GM10847 (cell line): ENCODE data around the gene GBP2.

Source experiments
- POLR2A ChIP-seq: IDR thresholded peaks from 2 replicates; pipeline ENCODE4 v1.6.1; 2011; ENCODE audit not compliant: insufficient read length; ENCODE audit errors: extremely low read depth

The GBP2 gene

GRCh38 chr1:89146721-89147120, 20.8 kb upstream of the GBP2 start:
- no peak for TF ChIP-seq POLR2A

GRCh38 chr1:89143484-89143883, 17.6 kb upstream of the GBP2 start:
- TF ChIP-seq POLR2A: no peak

GRCh38 chr1:89142160-89142559, 16.2 kb upstream of the GBP2 start:
- no peak for TF ChIP-seq POLR2A

GRCh38 chr1:89133747-89134146, 7.8 kb upstream of the GBP2 start:
- no peak for TF ChIP-seq POLR2A

GRCh38 chr1:89130716-89131115, 4.8 kb upstream of the GBP2 start:
- no peak for TF ChIP-seq POLR2A

GRCh38 chr1:89129911-89130310, 4.0 kb upstream of the GBP2 start:
- TF ChIP-seq POLR2A: no peak

- TF ChIP-seq POLR2A: no peak
Measured at GRCh38 chr1:89125240-89125912, 538 bp downstream of the GBP2 start.

- no peak for TF ChIP-seq POLR2A
Measured at GRCh38 chr1:89121641-89122040, 4.3 kb downstream of the GBP2 start.

GRCh38 chr1:89114662-89115061, 11.3 kb downstream of the GBP2 start:
- no peak for TF ChIP-seq POLR2A

- TF ChIP-seq POLR2A: no peak
Measured at GRCh38 chr1:89112871-89113613, 12.9 kb downstream of the GBP2 start.

- no peak for TF ChIP-seq POLR2A
Measured at GRCh38 chr1:89104687-89105086, 21.2 kb downstream of the GBP2 start.

- TF ChIP-seq POLR2A: no peak
Measured at GRCh38 chr1:89104147-89104546, 21.8 kb downstream of the GBP2 start.

- no peak for TF ChIP-seq POLR2A
Measured at GRCh38 chr1:89102021-89102420, 23.9 kb downstream of the GBP2 start.

- TF ChIP-seq POLR2A: no peak
Measured at GRCh38 chr1:89100412-89100811, 25.5 kb downstream of the GBP2 start.

- TF ChIP-seq POLR2A: no peak
Measured at GRCh38 chr1:89098857-89099256, 27.1 kb downstream of the GBP2 start.

GRCh38 chr1:89095737-89096136, 30.2 kb downstream of the GBP2 start:
- no peak for TF ChIP-seq POLR2A

GRCh38 chr1:89089962-89090361, 36.0 kb downstream of the GBP2 start:
- TF ChIP-seq POLR2A: no peak

- TF ChIP-seq POLR2A: no peak
Measured at GRCh38 chr1:89088572-89088971, 37.3 kb downstream of the GBP2 start.

GRCh38 chr1:89087241-89087640, 38.7 kb downstream of the GBP2 start:
- no peak for TF ChIP-seq POLR2A
